Endodermal cell (in vitro differentiated cells): ENCODE measurements around the gene DDX41. TPM values are rescaled to one million over a fixed set of nuclear protein-coding genes. Genes with fewer than 3 reads are reported as not detected.
A peak's percentile ranks its signal among the peaks of the same experiment; 100 is the strongest.

Experiments
- DNase-seq: peaks from one replicate; pipeline ENCODE4 v3.0.0-alpha.2; 2017
- H3K27ac ChIP-seq: 2 replicates; pipeline ENCODE4 v1.5.1; 2013; ENCODE audit warnings: mild to moderate bottlenecking, low read depth, low read length, moderate library complexity
- H3K27me3 ChIP-seq: 2 replicates; pipeline ENCODE4 v1.6.1; 2013; ENCODE audit warnings: mild to moderate bottlenecking, low read length, moderate library complexity; ENCODE audit not compliant: insufficient read depth, control insufficient read depth, poor library complexity, severe bottlenecking
- H3K36me3 ChIP-seq: 2 replicates; pipeline ENCODE4 v1.7.0; 2013; ENCODE audit warnings: mild to moderate bottlenecking, low read length, moderate library complexity; ENCODE audit not compliant: control insufficient read depth, insufficient read depth
- H3K4me1 ChIP-seq: one replicate; pipeline ENCODE4 v1.7.0; 2013; ENCODE audit warnings: low read length; ENCODE audit not compliant: control insufficient read depth, insufficient read depth
- H3K4me3 ChIP-seq: 2 replicates; pipeline ENCODE4 v1.5.1; 2013; ENCODE audit warnings: mild to moderate bottlenecking, low read length, moderate library complexity
- H3K9ac ChIP-seq: 2 replicates; pipeline ENCODE4 v1.6.1; 2013; ENCODE audit warnings: mild to moderate bottlenecking, low read length, moderate library complexity; ENCODE audit not compliant: poor library complexity, severe bottlenecking; ENCODE audit errors: extremely low read depth
- H3K9me3 ChIP-seq: 2 replicates; pipeline ENCODE4 v1.6.1; 2013; ENCODE audit warnings: mild to moderate bottlenecking, low read length, moderate library complexity; ENCODE audit not compliant: control insufficient read depth
- H3K27ac Mint-ChIP-seq: 2 replicates; pipeline ENCODE4 v1.8.0; 2020; ENCODE audit warnings: mixed read lengths
- H3K27me3 Mint-ChIP-seq: 2 replicates; pipeline ENCODE4 v1.8.0; 2021; ENCODE audit warnings: mild to moderate bottlenecking, mixed read lengths; ENCODE audit not compliant: insufficient read depth
- H3K36me3 Mint-ChIP-seq: 2 replicates; pipeline ENCODE4 v1.8.0; 2020; ENCODE audit warnings: low read depth, mixed read lengths
- H3K4me1 Mint-ChIP-seq: 2 replicates; pipeline ENCODE4 v1.8.0; 2020; ENCODE audit warnings: mixed read lengths
- H3K4me3 Mint-ChIP-seq: 2 replicates; pipeline ENCODE4 v1.8.0; 2020; ENCODE audit warnings: mild to moderate bottlenecking, moderate library complexity, mixed read lengths
- H3K9me3 Mint-ChIP-seq: 2 replicates; pipeline ENCODE4 v1.8.0; 2020; ENCODE audit warnings: mild to moderate bottlenecking, mixed read lengths
- WGBS, 2 experiments: methylation state at CpG; one replicate each; pipeline versions ENCODE4 v1.1.5 to v1.1.7; 2013; ENCODE audit warnings: missing lambda C conversion rate in 2 of 2, mixed read lengths in 1 of 2; ENCODE audit not compliant: insufficient coverage in 1 of 2, insufficient read length in 1 of 2; 5-methylcytosine and 5-hydroxymethylcytosine counted together
- total RNA-seq, 2 donors: library from RNA; stranded (reverse); fragmentation: NEBNext Ultra II Directional in 1 of 2; extraction: Animal tissue kit (Norgen Biotek cat#: 25700) in 1 of 2; gene quantifications; 2 replicates in 1 of 2; 3 replicates in 1 of 2; pipeline ENCODE4 v1.2.1, GENCODE V29; 2021
- TF ChIP-seq, protein P1 (sequence below): fragments of 200-600 bp; sonication (generic); conservative IDR thresholded peaks from 2 replicates; pipeline ENCODE4 v1.5.0; 2021; ENCODE audit warnings: antibody characterized with exemption, mild to moderate bottlenecking

Gene DDX41
- total RNA-seq, 2 donors from 2014 or later, result 115 TPM

GRCh38 chr5:177484902-177485549 is 31.7 kb downstream of the DDX41 start:
- TF ChIP-seq, protein P1, sequence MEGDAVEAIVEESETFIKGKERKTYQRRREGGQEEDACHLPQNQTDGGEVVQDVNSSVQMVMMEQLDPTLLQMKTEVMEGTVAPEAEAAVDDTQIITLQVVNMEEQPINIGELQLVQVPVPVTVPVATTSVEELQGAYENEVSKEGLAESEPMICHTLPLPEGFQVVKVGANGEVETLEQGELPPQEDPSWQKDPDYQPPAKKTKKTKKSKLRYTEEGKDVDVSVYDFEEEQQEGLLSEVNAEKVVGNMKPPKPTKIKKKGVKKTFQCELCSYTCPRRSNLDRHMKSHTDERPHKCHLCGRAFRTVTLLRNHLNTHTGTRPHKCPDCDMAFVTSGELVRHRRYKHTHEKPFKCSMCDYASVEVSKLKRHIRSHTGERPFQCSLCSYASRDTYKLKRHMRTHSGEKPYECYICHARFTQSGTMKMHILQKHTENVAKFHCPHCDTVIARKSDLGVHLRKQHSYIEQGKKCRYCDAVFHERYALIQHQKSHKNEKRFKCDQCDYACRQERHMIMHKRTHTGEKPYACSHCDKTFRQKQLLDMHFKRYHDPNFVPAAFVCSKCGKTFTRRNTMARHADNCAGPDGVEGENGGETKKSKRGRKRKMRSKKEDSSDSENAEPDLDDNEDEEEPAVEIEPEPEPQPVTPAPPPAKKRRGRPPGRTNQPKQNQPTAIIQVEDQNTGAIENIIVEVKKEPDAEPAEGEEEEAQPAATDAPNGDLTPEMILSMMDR, result no peak
- DNase-seq, result peak; percentile 68
- Mint-ChIP-seq H3K4me3 (no peak overlapping the region), H3K27ac (peak overlapping the region; percentile 15), H3K4me1 (no peaks in the 10 kb centered on the region), H3K9me3 (no peaks in the 10 kb centered on the region), H3K27me3 (no peaks in the 10 kb centered on the region), H3K36me3 (peaks cover 70% of the 10 kb centered on the region)
- Histone ChIP-seq H3K27ac (peak overlapping the region; percentile 60), H3K4me3 (no peak overlapping the region), H3K4me1 (no peaks in the 10 kb centered on the region), H3K9ac (no peak overlapping the region), H3K36me3 (peaks cover 80% of the 10 kb centered on the region), H3K27me3 (no peaks in the 10 kb centered on the region), H3K9me3 (no peaks in the 10 kb centered on the region)
- 82 to 83% methylated on average over 11 to 13 of the region's 13 CpGs for WGBS, 2 experiments

DNA sequence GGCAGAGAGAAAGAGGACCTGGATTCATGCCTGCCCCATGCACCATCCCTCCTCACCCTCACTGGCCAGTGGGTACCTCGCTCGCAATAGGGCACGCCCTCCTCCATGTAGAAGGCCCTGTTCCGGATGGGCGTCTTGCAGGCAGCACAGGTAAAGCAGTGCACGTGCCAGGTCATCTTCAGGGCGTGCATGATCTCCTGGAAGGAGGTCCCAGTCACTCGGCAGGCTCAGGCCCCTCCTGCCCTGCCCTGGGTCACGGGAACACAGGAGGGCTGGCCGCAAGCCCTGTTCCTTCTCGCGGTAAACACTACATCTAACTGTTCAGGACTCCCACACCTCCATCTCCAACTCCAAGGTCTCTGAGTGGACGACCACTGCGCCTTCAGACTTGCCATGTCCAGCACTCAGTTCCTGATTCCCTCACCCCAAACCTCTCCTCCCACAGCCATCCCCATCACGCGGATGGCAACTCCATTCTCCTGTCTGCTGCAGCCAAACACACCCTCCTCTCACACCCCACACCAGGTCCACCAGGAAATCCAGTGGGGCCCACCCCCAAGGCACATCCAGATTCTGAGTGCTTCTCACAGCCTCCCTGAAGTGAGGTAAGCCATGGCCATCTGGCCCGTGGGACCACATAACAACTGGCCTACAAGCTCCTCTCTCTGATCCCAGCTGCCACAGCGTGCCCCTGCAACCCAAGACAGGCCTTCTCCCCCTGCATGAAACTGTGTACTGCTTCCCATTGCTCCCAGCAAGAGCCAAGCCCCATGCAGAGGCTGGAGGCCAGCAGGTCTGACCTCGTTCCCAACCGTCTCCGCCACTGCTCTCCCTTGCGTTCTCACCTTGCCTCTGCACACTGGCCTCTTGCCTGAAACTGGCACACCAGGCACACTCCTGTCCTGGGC is 32.5 kb downstream of the DDX41 start:
- H3K9ac ChIP-seq, result no peak overlapping the region
- H3K9me3 Mint-ChIP-seq, result no peaks in the 10 kb centered on the region
- DNase-seq, result no peak
- no peaks in the 10 kb centered on the region for H3K4me1 ChIP-seq
- TF ChIP-seq, protein P1, result no peak
- H3K4me3 Mint-ChIP-seq, result no peak overlapping the region
- 96 to 98% methylated on average over 18 to 22 of the region's 22 CpGs for WGBS, 2 experiments
- peak overlapping the region; percentile 15 for H3K27ac Mint-ChIP-seq
- no peaks in the 10 kb centered on the region for H3K27me3 Mint-ChIP-seq
- no peak overlapping the region for H3K4me3 ChIP-seq
- no peaks in the 10 kb centered on the region for H3K4me1 Mint-ChIP-seq
- H3K27ac ChIP-seq, result no peak overlapping the region
- no peaks in the 10 kb centered on the region for H3K9me3 ChIP-seq
- H3K36me3 Mint-ChIP-seq, result peaks cover 74% of the 10 kb centered on the region
- peaks cover 77% of the 10 kb centered on the region for H3K36me3 ChIP-seq
- H3K27me3 ChIP-seq, result no peaks in the 10 kb centered on the region

GRCh38 chr5:177483042-177483441 is 33.7 kb downstream of the DDX41 start:
- Mint-ChIP-seq H3K27me3 (no peaks in the 10 kb centered on the region), H3K27ac (no peak overlapping the region), H3K36me3 (peaks cover 69% of the 10 kb centered on the region), H3K9me3 (no peaks in the 10 kb centered on the region), H3K4me3 (no peak overlapping the region), H3K4me1 (no peaks in the 10 kb centered on the region)
- 96 to 100% methylated on average over 4 to 9 of the region's 9 CpGs for WGBS, 2 experiments
- Histone ChIP-seq H3K4me3 (no peak overlapping the region), H3K4me1 (no peaks in the 10 kb centered on the region), H3K36me3 (peaks cover 65% of the 10 kb centered on the region), H3K9ac (no peak overlapping the region), H3K9me3 (no peaks in the 10 kb centered on the region), H3K27ac (no peak overlapping the region), H3K27me3 (no peaks in the 10 kb centered on the region)
- no peak for DNase-seq
- TF ChIP-seq, protein P1, result no peak
